Measurements from ENCODE around the gene ABCG8.
"Not testable (repeated sequence)": the region's sequence is repeated elsewhere in the genome, so short reads cannot be mapped to it uniquely, and the experiment has no call there.

Gene ABCG8

GRCh38 chr2:43874776-43875451 lies 36.1 kb downstream of the ABCG8 start:
- DNase-seq = no peak

- DNase-seq = peak; percentile 83
Measured at GRCh38 chr2:43877782-43878464, 39.2 kb downstream of the ABCG8 start.

- DNase-seq = no peak
Measured at GRCh38 chr2:43879261-43879660, 40.5 kb downstream of the ABCG8 start.

- DNase-seq = no peak
Measured at GRCh38 chr2:43880471-43880870, 41.7 kb downstream of the ABCG8 start.

GRCh38 chr2:43880952-43881351 lies 42.2 kb downstream of the ABCG8 start:
- no peak for DNase-seq

GRCh38 chr2:43882312-43882711 lies 43.5 kb downstream of the ABCG8 start:
- no peak for DNase-seq

GRCh38 chr2:43884689-43885088 lies 45.9 kb downstream of the ABCG8 start:
- DNase-seq = no peak

- DNase-seq = no peak
Measured at GRCh38 chr2:43885132-43885632, 46.4 kb downstream of the ABCG8 start.

- no peak for DNase-seq
Measured at GRCh38 chr2:43887176-43887575, 48.4 kb downstream of the ABCG8 start.

- DNase-seq = no peak
Measured at GRCh38 chr2:43889416-43889815, 50.6 kb downstream of the ABCG8 start.

- DNase-seq = no peak
Measured at GRCh38 chr2:43890855-43891254, 52.1 kb downstream of the ABCG8 start.

GRCh38 chr2:43894743-43895142 lies 56.0 kb downstream of the ABCG8 start:
- no peak for DNase-seq

GRCh38 chr2:43896906-43897305 lies 58.1 kb downstream of the ABCG8 start:
- DNase-seq = no peak

- no peak for DNase-seq
Measured at GRCh38 chr2:43897492-43897891, 58.7 kb downstream of the ABCG8 start.

- DNase-seq = no peak
Measured at GRCh38 chr2:43898134-43898837, 59.5 kb downstream of the ABCG8 start.

GRCh38 chr2:43898838-43899346 lies 60.1 kb downstream of the ABCG8 start:
- DNase-seq = no peak

- DNase-seq = no peak
Measured at GRCh38 chr2:43899589-43899988, 60.8 kb downstream of the ABCG8 start.

GRCh38 chr2:43905371-43905803 lies 66.6 kb downstream of the ABCG8 start:
- DNase-seq = no peak

GRCh38 chr2:43905871-43906270 lies 67.1 kb downstream of the ABCG8 start:
- DNase-seq = no peak

GRCh38 chr2:43906448-43907109 lies 67.8 kb downstream of the ABCG8 start:
- no peak for DNase-seq

- not testable (repeated sequence) for DNase-seq
Measured at GRCh38 chr2:43911136-43911790, 72.5 kb downstream of the ABCG8 start.

- no peak for DNase-seq
Measured at GRCh38 chr2:43924463-43924862, 85.7 kb downstream of the ABCG8 start.
